HK-2 (cell line): Measurements from ENCODE around the gene KCNQ5.
"Not testable (repeated sequence)": the region's sequence is repeated elsewhere in the genome, so short reads cannot be mapped to it uniquely, and the experiment has no call there.

Experiments
- DNase-seq: peaks from one replicate; pipeline ENCODE4 v3.0.0-alpha.2; 2018; ENCODE audit not compliant: unreplicated experiment

The KCNQ5 gene

GRCh38 chr6:73176057-73176456 is 554.2 kb downstream of the KCNQ5 start:
- no peak for DNase-seq

- no peak for DNase-seq
These were observed 555.5 kb downstream of the KCNQ5 start for GRCh38 chr6:73177221-73177944.

GRCh38 chr6:73180076-73180738 is 558.3 kb downstream of the KCNQ5 start:
- no peak for DNase-seq

- DNase-seq: peak; percentile 27
These were observed 559.1 kb downstream of the KCNQ5 start for GRCh38 chr6:73180763-73181619.

- DNase-seq: no peak
These were observed 560.2 kb downstream of the KCNQ5 start for GRCh38 chr6:73182021-73182607.

GRCh38 chr6:73193302-73193701 is 571.4 kb downstream of the KCNQ5 start:
- DNase-seq: not testable (repeated sequence)

GRCh38 chr6:73194744-73195143 is 572.9 kb downstream of the KCNQ5 start:
- no peak for DNase-seq

- DNase-seq: no peak
These were observed 578.4 kb downstream of the KCNQ5 start for GRCh38 chr6:73200247-73200646.

- DNase-seq: peak; percentile 5
These were observed 578.9 kb downstream of the KCNQ5 start for GRCh38 chr6:73200735-73201134.

GRCh38 chr6:73203098-73203497 is 581.2 kb downstream of the KCNQ5 start:
- DNase-seq: no peak

GRCh38 chr6:73204252-73204651 is 582.4 kb downstream of the KCNQ5 start:
- no peak for DNase-seq

GRCh38 chr6:73207221-73207837 is 585.5 kb downstream of the KCNQ5 start:
- DNase-seq: no peak

GRCh38 chr6:73209117-73209516 is 587.3 kb downstream of the KCNQ5 start:
- no peak for DNase-seq

GRCh38 chr6:73216859-73217258 is 595.0 kb downstream of the KCNQ5 start:
- DNase-seq: no peak

- DNase-seq: no peak
These were observed 603.5 kb downstream of the KCNQ5 start, which contains the start of gene KHDC1L for GRCh38 chr6:73225396-73225795. Gene KHDC1L, minus strand, starts transcription at chr6:73225496. Its CDS starts 88 bp downstream, at chr6:73225408.

GRCh38 chr6:73227606-73228255 is 605.9 kb downstream of the KCNQ5 start:
- DNase-seq: no peak

- DNase-seq: no peak
These were observed 610.1 kb downstream of the KCNQ5 start for GRCh38 chr6:73231986-73232391.

GRCh38 chr6:73233048-73233447 is 611.2 kb downstream of the KCNQ5 start:
- DNase-seq: no peak

- DNase-seq: not testable (repeated sequence)
These were observed 612.1 kb downstream of the KCNQ5 start for GRCh38 chr6:73233971-73234370.

- DNase-seq: no peak
These were observed 612.9 kb downstream of the KCNQ5 start for GRCh38 chr6:73234733-73235132.

- no peak for DNase-seq
These were observed 614.4 kb downstream of the KCNQ5 start for GRCh38 chr6:73236144-73236750.
